ENCODE data around the gene TAX1BP1. TPM values are rescaled to one million over a fixed set of nuclear protein-coding genes. Genes with fewer than 3 reads are reported as not detected.

The TAX1BP1 gene
- total RNA-seq, 1 experiment from 2014 or later: 58.3 TPM

GRCh38 chr7:27730112-27730511 is 9.8 kb upstream of the TAX1BP1 start:
- Histone ChIP-seq H4K5ac (ENCODE audit: insufficient read length, low read depth, low read length) (no peak overlapping the region), H3K9me3 (ENCODE audit: control insufficient read depth, low read depth, low read length) (no peaks in the 10 kb centered on the region), H2BK5ac (ENCODE audit: insufficient read length, low read length) (no peak overlapping the region), H4K91ac (ENCODE audit: insufficient read length, low read depth, low read length) (no peak overlapping the region), H3T11ph (ENCODE audit: low read length) (no peak overlapping the region), H2BK120ac (ENCODE audit: low read depth, low read length, poor library complexity, severe bottlenecking) (no peak overlapping the region), H2BK15ac (ENCODE audit: low read depth, low read length) (no peak overlapping the region), H2BK20ac (ENCODE audit: low read depth, low read length, poor library complexity, severe bottlenecking) (no peak overlapping the region), H3K9ac (ENCODE audit: extremely low read depth, insufficient read length, low read length) (no peak overlapping the region), H3K79me2 (ENCODE audit: insufficient read depth, low read length) (no peaks in the 10 kb centered on the region), H3K23ac (ENCODE audit: insufficient read length, low read depth, low read length) (no peak overlapping the region), H3K27me3 (ENCODE audit: insufficient read depth, low read length) (peaks cover 5% of the 10 kb centered on the region; the same call in 1 of the 2 replicates), H3K56ac (ENCODE audit: insufficient read length, low read depth, low read length) (no peak overlapping the region), H4K8ac (replicated peaks; ENCODE audit: insufficient read length, low read depth, low read length) (no peak overlapping the region), H3K27ac (ENCODE audit: insufficient read length, low read depth, low read length) (no peak overlapping the region), H3K23me2 (ENCODE audit: insufficient read length, low read depth, low read length, poor library complexity, severe bottlenecking) (no peaks in the 10 kb centered on the region), H2BK12ac (ENCODE audit: insufficient read length, low read depth, low read length) (no peak overlapping the region), H3K18ac (ENCODE audit: insufficient read length, low read depth, low read length) (no peak overlapping the region), H2AK5ac (ENCODE audit: insufficient read length, low read length) (no peak overlapping the region), H3K14ac (ENCODE audit: insufficient read depth, low read length) (no peak overlapping the region), H3K4ac (ENCODE audit: low read depth, low read length) (no peak overlapping the region), H3K4me1 (ENCODE audit: insufficient read depth, low read length) (no peaks in the 10 kb centered on the region), H4K20me1 (ENCODE audit: control insufficient read depth, insufficient read depth, insufficient read length) (no peaks in the 10 kb centered on the region), H2AFZ (ENCODE audit: low read length) (no peak overlapping the region), H3K79me1 (ENCODE audit: insufficient read depth, low read depth, low read length, poor library complexity, severe bottlenecking) (no peaks in the 10 kb centered on the region), H3K4me2 (ENCODE audit: insufficient read depth, insufficient read length, low read length) (no peak overlapping the region)
- peaks cover 4 to 13% of the 10 kb centered on the region in 2 experiments for H3K4me1 Mint-ChIP-seq
- WGBS (ENCODE audit: extremely low coverage, insufficient read length, low lambda C conversion rate): no CpG with 5 or more reads among the region's 6 CpGs
- no peak for DNase-seq
- no peaks in the 10 kb centered on the region for H3K36me3 Mint-ChIP-seq (ENCODE audit: insufficient read depth in 1 of 3, low read depth in 3 of 3)
- no peak overlapping the region for H3K4me3 Mint-ChIP-seq
- no peak for TF ChIP-seq CTCF (conservative IDR thresholded peaks at IDR 0.05)
- H3K27ac Mint-ChIP-seq: no peak overlapping the region
- peaks cover 32% of the 10 kb centered on the region for H3K27me3 Mint-ChIP-seq (ENCODE audit: low read depth)
- no peaks in the 10 kb centered on the region for H3K9me3 Mint-ChIP-seq

Data from H9 (cell line).